HG03039 (cell line): Measurements from ENCODE around the gene NUP58.
"Not testable (repeated sequence)": the region's sequence is repeated elsewhere in the genome, so short reads cannot be mapped to it uniquely, and the experiment has no call there.

ENCODE experiments used
- ATAC-seq: cut with Tn5 transposase; IDR thresholded peaks from one replicate; pipeline ENCODE4 v1.9.1; 2021; ENCODE audit warnings: mild to moderate bottlenecking, moderate library complexity; ENCODE audit not compliant: unreplicated experiment

The NUP58 gene

DNA sequence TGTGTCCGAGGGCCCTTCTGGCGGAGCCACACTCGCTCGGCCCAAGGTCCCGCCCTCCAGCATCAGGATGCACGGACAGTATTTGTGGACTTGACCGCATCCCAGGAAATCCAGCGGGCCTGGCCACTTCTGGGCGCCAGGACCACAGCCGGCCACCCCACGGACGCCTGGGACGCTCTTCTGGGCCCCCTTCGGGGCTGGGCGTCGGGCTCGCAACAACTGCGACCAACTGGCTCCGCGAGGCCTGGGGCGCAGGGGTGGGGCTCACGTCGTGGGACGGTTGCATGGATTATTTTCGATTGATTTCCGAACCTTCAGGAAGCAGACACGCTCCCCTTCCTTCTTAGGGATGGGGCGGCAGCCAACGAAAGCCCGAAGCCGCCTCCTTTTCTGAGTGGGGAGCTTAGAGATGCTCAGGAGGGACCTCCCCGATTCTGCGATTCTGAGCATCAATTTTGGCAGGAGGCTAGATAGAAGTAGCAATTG lies 521 bp upstream of the NUP58 start:
- ATAC-seq, result peak; percentile 11

- no peak for ATAC-seq
These were observed 696 bp downstream of the NUP58 start for GRCh38 chr13:25302121-25302520.

DNA sequence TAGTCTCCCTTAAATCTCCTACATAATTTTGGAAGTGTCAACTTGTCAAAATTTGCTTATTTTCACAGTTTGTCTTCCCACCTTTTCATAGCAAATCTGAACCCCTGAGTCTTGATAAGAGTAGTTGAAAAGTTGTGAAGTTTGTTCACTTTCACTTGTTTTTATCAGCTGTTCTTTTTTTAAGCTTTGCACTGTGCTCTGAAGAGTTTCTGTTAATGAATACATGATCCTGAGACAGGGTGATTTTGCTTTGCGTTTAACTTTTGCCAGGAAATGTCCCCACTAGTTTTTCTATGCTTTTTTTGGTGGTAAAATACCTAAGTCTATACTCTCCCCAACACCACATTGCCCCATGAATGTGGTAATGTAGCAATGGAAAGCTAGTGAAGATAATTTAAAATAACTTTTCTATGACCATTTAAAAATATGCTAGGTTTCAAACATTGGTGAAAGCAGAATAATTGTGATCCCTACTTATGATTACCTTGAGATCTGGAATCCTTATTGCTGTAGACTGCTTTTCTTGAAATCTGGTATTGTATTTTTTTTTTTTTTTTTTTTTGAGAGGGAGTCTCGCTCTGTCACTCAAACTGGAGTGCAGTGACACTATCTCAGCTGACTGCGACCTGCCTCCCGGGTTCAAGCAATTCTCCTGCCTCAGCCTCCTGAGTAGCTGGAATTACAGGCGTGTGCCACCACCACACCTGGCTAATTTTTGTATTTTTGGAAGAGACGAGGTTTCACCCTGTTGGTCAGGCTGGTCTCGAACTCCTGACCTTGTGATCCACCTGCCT lies 5.4 kb downstream of the NUP58 start:
- no peak for ATAC-seq

GRCh38 chr13:25310891-25311290 lies 9.5 kb downstream of the NUP58 start:
- no peak for ATAC-seq

- not testable (repeated sequence) for ATAC-seq
These were observed 17.5 kb downstream of the NUP58 start for GRCh38 chr13:25318946-25319345.

GRCh38 chr13:25319771-25320170 lies 18.3 kb downstream of the NUP58 start:
- ATAC-seq, result no peak

DNA sequence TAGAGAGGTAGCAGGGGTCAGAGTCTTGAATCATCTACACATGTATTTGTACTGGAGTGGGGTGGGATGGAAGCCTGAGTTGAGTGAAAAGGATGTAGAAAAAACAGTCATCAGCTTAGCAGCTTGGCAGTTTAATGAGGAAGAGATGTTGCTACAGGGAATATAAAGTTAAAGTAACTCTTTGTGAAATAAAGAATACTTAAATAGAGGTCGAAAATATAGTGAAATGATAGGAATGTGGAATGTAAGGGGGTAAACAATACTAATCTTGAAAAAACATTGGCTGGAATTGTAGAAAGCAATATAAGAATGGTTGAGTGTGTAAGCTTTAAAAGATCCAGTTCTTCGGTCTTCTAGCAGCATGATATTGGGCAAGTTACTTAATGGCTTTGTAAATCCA lies 22.7 kb downstream of the NUP58 start:
- ATAC-seq, result no peak

- no peak for ATAC-seq
These were observed 28.3 kb downstream of the NUP58 start for GRCh38 chr13:25329706-25330105.

GRCh38 chr13:25330541-25330940 lies 29.1 kb downstream of the NUP58 start:
- no peak for ATAC-seq

GRCh38 chr13:25335856-25336255 lies 34.4 kb downstream of the NUP58 start:
- no peak for ATAC-seq

GRCh38 chr13:25345576-25345975 lies 44.2 kb downstream of the NUP58 start:
- ATAC-seq, result no peak

- no peak for ATAC-seq
These were observed 45.7 kb downstream of the NUP58 start for GRCh38 chr13:25347151-25347550.

DNA sequence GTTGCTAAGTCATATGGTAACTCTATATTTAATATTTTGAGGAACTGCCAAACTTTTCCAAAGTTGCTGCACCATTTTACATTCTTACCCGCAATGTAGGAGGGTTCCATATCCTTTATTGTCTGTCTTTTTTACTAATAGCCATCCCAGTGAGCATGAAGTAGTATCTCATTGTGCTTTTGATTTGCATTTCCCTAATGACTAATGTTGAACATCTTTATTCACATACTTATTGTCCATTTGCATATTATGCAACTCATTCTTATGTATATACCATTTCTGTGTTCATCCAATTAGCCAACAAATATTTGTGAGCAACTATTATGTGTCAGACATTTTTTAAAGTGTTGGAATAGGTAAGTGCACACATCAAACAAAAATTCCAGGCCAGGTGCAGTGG lies 50.0 kb downstream of the NUP58 start:
- no peak for ATAC-seq

GRCh38 chr13:25352230-25352629 lies 50.8 kb downstream of the NUP58 start:
- no peak for ATAC-seq

GRCh38 chr13:25352806-25353205 lies 51.4 kb downstream of the NUP58 start:
- no peak for ATAC-seq

DNA sequence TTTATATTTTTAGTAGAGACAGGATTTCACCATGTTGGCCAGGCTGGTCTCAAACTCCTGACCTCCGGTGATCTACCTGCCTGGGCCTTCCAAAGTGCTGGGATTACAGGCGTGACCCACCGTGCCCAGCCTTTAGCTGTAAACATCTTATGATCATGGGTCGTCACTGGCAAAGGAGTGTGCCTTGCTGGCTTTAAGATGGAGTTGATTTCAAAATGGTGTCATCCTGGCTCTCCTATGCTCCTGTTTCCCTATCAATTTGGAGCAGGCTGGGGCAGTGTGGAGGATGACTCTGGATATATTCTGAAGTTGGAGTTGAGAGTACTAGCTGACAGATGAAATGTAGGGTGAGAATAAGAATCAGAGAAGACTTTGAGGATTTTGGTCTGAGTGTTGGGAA lies 51.9 kb downstream of the NUP58 start:
- ATAC-seq, result no peak

GRCh38 chr13:25354377-25354776 lies 53.0 kb downstream of the NUP58 start:
- no peak for ATAC-seq

- ATAC-seq, result not testable (repeated sequence)
These were observed 59.0 kb downstream of the NUP58 start for GRCh38 chr13:25360443-25360842.

DNA sequence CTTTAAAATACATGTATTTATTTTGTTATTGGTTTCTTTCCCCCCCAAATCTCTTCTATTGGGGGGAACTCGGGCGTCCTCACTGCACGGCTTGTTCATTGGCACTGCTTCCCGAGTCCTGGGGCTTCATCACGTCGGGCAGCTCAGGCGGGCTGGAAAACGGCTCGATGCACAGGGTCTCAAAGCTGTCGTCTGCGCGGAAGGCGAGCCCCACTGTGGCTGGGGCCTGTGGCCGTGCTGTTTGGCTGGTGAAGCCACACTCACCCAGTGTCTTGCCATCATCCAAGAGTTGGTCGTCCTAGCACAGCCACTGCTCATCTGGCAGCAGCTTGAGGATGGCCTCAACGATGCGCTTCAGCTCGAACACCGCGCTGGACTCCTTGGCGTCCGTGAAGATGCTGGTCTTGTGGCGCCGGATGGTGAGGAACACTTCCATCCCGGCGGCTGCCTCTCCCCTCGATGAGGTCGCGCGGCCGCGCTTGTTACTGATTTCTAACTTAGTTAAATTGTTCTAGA lies 64.4 kb downstream of the NUP58 start:
- no peak for ATAC-seq

GRCh38 chr13:25371158-25371874 lies 69.9 kb downstream of the NUP58 start:
- ATAC-seq, result no peak

GRCh38 chr13:25371875-25372283 lies 70.5 kb downstream of the NUP58 start, which contains the start of gene ATP8A2:
TSS of gene ATP8A2 (plus strand) at chr13:25371974. CDS start at chr13:25372213, 239 bp downstream.
- ATAC-seq, result no peak
